K562 (cell line): ENCODE data around the gene C14orf180.

Experiments used
- CSDE1 ChIP-seq, 2 experiments: fragments of 450-650 bp; IDR thresholded peaks; 2 replicates each; pipeline ENCODE4 v1.6.1; 2016; ENCODE audit warnings: mild to moderate bottlenecking in 1 of 2
- ZBTB11 ChIP-seq, 3 experiments: fragments of 200-800 bp in 1 of 3; fragments of 250-450 bp in 1 of 3; fragments of 450-650 bp in 1 of 3; sonication (Bioruptor Pico) in 1 of 3; sonication (Bioruptor generic) in 1 of 3; formaldehyde crosslinking in 1 of 3; IDR thresholded peaks; 2 replicates each; pipeline versions ENCODE4 v1.6.1 to v1.8.0; 2016 to 2022; ENCODE audit warnings: mild to moderate bottlenecking in 2 of 3, missing genetic modification characterization in 2 of 3, missing compliant biosample characterization in 1 of 3, moderate library complexity in 1 of 3
- TF ChIP-seq, protein P1 (sequence below), 3 experiments: IDR thresholded peaks in 2 of 3; conservative IDR thresholded peaks in 1 of 3; 2 replicates each; pipeline ENCODE4 v1.5.1; 2011 to 2012; ENCODE audit warnings: low read length in 3 of 3, mild to moderate bottlenecking in 3 of 3, control low read depth in 2 of 3, improper control_type of control experiment in 1 of 3, inconsistent platforms in 1 of 3, low read depth in 1 of 3, mixed read lengths in 1 of 3, moderate library complexity in 1 of 3; ENCODE audit not compliant: insufficient read depth in 2 of 3
- TF ChIP-seq, protein P2 (sequence below): fragments of 450-650 bp; IDR thresholded peaks from 2 replicates; pipeline ENCODE4 v1.6.1; 2016; ENCODE audit warnings: mild to moderate bottlenecking

GRCh38 chr14:104556256-104557021, 23.1 kb upstream of the C14orf180 start:
- TF ChIP-seq CSDE1 (IDR thresholded peaks at IDR 0.05) (no peak), ZBTB11 (CRISPR knock-in tag; IDR thresholded peaks at IDR 0.05) (no peak)
- TF ChIP-seq, protein P1, sequence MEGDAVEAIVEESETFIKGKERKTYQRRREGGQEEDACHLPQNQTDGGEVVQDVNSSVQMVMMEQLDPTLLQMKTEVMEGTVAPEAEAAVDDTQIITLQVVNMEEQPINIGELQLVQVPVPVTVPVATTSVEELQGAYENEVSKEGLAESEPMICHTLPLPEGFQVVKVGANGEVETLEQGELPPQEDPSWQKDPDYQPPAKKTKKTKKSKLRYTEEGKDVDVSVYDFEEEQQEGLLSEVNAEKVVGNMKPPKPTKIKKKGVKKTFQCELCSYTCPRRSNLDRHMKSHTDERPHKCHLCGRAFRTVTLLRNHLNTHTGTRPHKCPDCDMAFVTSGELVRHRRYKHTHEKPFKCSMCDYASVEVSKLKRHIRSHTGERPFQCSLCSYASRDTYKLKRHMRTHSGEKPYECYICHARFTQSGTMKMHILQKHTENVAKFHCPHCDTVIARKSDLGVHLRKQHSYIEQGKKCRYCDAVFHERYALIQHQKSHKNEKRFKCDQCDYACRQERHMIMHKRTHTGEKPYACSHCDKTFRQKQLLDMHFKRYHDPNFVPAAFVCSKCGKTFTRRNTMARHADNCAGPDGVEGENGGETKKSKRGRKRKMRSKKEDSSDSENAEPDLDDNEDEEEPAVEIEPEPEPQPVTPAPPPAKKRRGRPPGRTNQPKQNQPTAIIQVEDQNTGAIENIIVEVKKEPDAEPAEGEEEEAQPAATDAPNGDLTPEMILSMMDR (IDR thresholded peaks at IDR 0.05 in 2 of 3, conservative IDR thresholded peaks at IDR 0.05 in 1 of 3; ENCODE audit: insufficient read depth in 2 of 3, low read depth in 1 of 3, low read length in 3 of 3), result no peak
- TF ChIP-seq, protein P2, sequence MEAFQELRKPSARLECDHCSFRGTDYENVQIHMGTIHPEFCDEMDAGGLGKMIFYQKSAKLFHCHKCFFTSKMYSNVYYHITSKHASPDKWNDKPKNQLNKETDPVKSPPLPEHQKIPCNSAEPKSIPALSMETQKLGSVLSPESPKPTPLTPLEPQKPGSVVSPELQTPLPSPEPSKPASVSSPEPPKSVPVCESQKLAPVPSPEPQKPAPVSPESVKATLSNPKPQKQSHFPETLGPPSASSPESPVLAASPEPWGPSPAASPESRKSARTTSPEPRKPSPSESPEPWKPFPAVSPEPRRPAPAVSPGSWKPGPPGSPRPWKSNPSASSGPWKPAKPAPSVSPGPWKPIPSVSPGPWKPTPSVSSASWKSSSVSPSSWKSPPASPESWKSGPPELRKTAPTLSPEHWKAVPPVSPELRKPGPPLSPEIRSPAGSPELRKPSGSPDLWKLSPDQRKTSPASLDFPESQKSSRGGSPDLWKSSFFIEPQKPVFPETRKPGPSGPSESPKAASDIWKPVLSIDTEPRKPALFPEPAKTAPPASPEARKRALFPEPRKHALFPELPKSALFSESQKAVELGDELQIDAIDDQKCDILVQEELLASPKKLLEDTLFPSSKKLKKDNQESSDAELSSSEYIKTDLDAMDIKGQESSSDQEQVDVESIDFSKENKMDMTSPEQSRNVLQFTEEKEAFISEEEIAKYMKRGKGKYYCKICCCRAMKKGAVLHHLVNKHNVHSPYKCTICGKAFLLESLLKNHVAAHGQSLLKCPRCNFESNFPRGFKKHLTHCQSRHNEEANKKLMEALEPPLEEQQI, result no peak
